SKM-1 treated with dmso at 0.1 percent for 144 hours (cell line): Measurements from ENCODE around the gene TBC1D10A.

Experiments used
- DNase-seq: peaks from one replicate; lab custom pipeline; 2025; ENCODE audit not compliant: unreplicated experiment; lab: John Stamatoyannopoulos, UW

Gene TBC1D10A

DNA sequence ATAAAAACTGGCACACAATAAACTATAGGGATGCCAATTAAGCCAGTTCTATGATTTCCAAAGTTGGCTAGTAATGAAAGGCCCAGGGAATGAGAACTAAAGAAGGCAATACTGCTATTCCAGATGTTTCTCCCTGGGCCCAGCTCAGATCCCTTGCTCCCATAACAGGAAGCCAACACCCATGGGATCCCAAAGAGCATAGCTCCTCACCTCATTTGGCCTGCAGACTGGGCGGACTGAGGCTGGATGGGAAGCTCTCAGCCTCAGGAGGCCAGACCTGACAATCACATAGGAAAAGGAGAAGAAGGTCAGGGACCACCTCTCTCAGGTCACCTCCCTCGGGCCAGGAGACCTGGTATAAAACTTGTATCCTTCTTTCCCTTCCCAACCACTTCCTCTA lies 5.3 kb downstream of the TBC1D10A start:
- no peak for DNase-seq

DNA sequence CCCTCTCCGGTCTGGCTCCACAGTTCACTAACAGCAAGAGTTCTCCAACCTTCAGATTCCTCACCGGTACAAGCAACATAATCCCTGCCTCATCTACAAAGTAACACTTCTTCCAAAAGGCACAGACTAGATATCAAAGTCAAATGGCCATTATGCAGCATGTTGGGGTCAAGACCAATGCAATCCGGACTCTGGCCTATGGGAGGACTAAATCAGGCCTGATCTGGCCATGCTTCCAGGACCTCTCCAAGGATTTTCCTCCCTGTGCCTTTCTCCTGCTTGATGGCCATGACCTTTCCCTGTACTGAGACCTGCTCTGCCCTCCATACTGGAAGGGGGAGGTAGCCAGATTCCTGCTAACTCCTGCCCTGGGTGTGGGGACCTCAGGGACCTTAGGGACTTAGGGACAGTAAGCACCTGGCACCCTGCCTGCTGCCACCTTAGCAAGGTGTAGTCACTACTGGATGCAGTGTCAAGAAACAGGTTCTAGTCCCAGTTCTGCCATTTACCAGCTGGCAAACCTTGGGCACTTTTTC lies 6.7 kb downstream of the TBC1D10A start:
- DNase-seq: no peak

DNA sequence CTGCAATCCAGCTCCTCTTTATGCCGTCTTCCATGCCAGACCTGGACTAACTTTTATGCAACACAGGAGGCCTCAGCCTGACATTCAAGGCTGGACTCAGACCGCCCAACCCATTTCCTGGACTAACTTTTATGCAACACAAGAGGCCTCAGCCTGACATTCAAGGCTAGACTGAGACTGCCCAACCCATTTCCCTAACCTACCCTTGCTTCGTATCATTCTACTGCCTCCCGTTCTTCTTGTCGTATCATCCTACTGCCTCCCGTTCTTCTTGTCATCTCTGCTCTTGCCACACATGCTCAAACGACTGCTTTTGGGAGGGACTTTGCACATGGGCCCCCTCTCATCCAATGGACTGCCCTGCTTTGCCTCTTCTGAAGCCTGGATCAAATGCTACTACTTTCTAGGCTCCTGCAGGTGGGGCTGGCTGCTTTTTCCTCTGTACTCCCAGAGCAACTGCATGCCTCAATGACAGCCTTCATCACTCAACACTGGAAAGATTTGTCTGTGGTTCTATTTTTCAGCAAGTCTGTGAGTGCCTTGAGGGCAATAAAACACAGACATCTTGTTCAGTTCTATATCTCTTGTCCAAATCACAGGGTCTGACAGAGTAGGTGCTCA lies 7.8 kb downstream of the TBC1D10A start:
- DNase-seq: no peak

DNA sequence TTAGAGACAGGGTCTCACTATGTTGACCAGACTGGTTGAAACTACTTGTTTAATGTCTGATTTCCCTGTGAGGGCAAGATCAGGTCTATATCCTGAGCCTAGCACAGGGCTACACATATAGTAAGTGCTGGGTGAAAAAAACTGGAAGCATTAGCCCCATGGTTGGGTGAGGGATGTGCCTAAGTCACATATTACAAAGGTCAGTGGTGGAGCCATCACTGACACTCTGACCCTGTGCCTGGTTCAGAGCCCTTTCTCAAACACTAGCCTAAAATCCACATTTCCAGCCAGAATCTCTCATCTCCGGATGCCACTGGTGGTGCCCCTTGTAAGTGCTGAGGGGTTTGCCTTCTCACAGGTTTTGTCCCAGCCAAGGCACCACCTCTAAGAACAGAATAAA lies 9.0 kb downstream of the TBC1D10A start:
- no peak for DNase-seq

DNA sequence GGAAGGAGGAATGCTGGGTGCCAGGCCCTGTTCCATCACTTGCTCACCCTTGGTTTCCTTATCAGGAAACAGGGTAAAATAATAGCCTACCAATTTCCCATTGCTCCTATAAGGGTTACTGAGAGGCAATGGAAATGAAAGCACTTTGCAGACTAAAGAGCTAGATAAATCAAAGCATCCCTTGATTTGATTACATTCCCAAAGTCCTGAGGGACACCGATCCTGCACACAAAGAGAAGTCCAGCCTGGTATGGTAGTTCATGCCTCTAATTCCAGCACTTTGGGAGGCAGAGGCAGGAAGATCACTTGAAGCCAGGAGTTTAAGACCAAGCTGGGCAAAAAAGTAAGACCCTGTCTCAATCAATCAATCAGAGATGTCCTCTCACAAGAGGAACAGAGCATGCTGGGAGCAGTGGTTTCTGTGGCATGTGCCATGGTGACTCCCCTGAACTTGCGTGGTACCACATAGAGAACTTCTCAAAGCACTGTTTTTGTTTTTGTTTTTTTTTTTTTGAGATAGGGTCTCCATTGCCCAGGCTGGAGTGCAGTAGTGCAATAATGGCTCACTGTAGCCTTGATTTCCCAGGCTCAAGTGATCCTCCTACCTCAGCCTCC lies 10.7 kb downstream of the TBC1D10A start:
- DNase-seq: no peak

DNA sequence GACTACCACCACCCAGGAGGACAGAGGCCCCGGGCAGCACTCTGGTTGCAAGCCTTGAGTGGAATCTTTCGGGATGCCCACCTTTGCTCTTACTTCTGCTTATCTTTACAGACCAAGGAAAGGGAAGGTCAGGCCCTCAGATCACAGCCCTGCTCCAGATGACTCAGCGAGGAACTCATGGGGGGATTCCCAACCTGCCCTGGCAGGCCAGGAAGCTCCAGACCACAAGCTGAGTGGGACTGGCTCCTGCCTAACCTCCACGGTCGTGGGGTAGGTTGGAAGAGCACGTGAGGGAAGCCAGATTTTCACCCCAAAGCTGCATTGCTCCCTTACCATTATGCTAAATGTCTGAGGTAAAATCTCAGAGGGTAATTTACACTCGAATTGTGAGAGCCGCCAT lies 11.8 kb downstream of the TBC1D10A start:
- DNase-seq: no peak

DNA sequence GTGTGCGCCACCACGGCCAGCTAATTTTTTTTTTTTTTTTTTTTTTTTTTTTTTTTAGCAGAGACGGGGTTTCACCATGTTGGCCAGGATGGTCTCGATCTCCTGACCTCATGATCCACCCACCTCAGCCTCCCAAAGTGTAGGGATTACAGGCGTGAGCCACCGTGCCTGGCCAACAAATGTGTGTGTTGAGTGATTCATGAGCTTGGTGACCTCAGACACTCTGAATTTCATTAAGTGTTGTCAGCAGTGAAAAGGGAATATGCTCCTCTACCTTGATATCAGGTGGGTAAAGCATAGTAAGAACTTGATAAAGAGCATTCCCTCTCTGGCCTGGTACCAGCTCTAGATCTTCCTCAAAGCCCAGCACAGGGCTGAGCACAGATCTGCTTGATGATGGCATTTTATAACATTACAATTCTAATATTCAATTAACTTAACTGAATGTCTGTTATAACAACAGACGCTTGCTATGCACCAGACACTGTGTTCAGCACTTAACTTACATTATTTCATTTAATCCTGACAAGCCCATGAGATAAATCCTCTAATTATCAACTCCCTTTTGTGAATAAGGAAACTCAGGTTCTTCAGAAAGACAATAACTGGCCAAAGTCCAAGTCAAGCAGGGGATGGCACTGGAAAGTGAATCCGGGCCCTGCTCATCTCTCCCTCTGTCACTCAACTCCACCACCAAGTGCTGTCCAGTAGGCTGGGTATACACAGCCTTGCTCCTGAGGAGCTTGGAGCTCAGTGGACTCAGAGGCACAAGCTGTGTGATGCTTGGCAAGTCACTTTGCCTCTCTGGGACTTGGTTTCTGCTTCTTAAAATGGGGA lies 13.0 kb downstream of the TBC1D10A start:
- no peak for DNase-seq

DNA sequence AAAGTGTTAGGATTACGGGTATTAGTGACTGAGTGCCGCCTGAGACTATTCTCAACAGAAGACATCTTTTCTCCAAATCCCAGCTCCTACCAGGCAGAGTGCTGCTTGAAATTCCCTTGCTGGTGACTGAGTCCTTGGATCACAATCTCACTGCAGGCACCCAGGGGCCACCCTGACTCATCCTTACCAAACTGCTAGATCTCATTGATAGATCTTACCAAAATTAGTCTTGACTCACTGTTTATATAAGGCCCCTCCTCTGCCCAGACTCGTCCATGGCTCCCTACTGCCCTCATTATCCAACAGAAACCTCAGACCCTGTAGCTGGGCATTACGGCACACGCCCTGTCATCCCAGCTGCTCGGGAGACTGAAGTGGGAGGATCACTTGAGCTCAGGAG lies 14.7 kb downstream of the TBC1D10A start:
- no peak for DNase-seq

DNA sequence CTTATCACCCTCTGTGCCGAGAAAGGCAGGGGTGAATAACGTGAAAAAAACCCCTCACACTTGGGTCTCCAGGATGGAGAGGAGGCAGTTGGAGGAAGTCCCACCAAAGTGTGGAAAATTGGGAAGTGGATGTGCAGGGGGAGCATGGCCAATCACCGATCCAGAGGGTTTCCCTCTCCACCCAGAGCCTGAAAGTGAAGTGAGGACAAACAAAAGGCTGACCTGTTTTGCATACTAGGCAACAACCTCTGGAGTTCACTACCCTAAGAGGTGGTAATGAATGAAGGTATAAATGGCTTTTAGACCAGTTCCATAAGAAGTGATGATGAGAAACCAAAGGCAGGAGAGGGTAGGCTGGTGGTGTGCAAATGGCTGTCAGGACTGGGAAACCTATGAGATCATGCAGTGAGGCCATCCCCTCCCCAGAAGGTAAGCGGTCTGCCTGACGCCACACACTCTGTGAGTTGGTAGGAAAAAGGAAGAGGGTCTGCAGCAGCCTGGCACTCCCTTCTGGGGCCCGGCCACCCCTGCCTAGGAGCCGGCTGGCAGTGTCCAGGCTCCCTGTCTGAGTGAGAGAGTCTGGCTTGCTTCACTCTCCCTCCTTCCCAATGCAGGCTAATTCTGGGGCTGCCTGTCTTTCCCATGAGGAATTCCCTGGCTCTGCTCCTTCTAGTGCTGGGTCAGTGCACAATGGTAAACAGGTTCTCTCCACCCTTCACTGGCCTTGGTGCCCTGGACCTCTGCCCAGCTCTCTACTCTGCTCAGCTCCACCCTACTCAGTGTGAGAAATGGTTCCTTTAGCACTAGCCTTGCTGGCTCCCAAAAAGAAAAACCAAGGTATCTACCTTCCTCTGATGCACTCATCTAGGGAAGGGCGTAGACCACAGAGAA lies 15.6 kb downstream of the TBC1D10A start:
- DNase-seq: no peak

DNA sequence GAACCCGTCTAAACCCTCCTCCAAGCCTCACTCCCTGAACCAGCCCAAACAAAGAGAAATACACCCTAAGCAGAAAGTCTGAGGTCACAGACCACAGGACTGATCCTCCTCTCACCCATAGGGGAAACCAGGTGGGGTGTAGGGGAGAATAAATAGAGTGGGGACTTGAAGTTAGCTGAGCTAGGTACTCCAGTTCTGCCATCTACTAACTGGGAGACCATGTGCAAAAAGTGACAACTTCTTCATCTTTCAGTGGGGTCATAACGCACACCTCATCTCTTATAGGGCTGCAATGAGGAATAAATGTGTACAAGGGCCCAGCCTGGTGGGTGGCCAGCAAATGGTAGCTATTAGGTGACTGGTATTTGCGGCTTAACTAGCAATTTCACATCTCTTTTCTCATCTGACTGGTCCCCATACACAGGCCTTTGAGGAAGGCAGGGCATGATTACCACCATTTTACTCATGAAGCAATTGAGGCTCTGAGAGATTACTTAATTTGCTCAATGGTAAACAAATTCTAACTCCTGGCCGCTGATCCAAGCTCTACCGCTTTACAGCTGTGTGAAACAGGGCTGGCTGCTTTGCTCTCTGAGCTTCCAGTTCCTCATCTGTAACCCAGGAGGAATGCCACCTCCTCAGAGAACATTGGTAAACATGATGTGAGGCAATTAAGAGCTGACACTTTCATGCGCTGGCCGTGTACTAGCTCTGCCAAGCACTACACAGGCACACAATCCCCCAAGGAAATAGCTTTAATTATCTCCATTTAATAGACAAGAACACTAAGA lies 16.6 kb downstream of the TBC1D10A start:
- peak; percentile 73 for DNase-seq

DNA sequence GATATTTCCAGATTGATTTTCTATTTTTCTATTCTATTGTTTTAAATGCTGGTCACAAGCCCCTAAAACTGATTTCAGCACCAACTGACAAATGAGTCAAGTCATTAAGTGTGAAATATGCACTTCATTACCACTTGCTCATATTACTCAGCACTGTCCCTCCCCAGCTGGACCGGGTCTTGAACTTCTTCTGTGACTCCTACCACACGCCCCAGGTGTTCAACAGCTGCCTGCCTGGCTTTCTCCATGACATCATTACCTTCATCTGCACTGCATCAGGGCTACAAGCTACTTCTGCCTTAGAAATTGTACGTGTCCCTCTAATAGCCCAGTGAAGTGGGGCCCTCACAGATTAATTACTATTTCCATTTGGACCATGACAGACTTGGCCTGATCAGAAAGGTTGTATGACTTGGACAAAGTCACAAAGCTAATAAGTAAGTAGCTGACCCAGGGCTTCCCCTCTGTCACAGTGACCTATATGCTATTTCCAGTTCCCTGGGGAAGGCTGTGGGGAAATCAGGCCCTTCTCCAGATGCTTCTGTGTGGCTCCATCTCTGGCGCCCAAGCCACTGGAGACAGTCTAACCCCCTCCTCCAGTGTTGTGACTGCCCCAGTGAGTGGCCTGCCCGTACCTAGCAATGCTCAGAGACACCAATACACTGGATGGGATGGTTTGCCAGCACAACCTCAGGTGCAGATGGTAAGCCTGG lies 18.1 kb downstream of the TBC1D10A start:
- no peak for DNase-seq

DNA sequence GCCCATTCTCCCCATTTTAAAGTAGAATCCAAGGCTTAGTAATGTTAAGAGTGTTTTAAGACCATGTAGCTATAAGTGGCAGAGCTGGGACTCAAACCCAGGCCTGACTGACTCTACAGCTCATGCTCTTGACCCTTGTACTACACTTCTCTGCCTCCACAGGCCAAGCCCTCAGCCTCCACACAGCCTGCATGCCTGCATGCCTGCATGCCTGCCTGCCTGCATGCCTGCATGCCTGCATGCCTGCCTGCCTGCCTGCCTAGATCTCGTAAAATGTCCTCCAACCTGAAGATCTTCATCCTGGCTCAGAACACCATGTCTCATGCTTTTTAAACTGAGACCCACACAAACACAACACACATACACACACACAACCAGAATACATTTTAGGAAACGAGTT lies 18.6 kb downstream of the TBC1D10A start:
- DNase-seq: no peak

DNA sequence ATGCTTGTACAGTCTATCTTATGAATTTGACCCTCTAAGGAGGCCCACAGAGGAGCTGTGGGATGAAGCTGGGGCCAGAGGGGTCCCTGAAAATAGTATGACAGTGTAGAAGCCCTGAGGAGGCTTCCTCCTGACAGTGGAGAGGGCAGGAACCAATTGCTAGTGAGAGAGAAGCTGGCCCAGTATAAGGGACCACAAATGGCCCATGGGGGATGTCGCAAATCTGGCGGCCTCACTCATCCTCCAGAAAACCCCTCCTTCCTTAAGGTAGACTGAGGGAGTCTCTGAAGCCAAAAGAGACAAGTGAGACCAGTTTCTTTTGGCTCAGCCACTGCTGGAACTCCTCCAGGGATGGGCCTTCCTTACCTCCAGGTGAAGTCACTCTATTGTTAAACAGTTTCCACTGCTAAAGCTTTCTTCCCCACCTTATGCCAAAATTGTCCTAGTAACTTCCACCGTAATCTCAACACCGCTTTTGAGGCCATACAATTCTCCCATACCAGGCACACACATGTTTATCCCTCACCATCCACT lies 19.6 kb downstream of the TBC1D10A start:
- DNase-seq: no peak

DNA sequence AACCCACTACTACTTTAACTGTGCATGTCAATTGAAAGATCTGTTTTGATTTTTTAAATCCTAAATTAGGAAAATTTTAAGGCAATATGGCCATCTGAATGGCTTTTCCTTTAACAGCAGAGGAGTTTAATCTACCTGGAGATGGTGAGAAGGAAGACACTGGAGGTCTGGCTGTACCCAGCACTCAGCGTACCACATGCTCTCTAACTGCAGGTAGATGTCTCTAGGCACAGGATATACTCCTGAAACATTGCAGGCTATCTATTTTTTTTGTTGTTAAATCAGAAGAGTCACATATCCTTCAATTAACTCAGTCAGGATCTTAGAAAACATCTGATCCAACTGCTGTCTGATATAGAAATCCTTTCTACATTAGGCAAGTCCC lies 20.1 kb downstream of the TBC1D10A start:
- no peak for DNase-seq

DNA sequence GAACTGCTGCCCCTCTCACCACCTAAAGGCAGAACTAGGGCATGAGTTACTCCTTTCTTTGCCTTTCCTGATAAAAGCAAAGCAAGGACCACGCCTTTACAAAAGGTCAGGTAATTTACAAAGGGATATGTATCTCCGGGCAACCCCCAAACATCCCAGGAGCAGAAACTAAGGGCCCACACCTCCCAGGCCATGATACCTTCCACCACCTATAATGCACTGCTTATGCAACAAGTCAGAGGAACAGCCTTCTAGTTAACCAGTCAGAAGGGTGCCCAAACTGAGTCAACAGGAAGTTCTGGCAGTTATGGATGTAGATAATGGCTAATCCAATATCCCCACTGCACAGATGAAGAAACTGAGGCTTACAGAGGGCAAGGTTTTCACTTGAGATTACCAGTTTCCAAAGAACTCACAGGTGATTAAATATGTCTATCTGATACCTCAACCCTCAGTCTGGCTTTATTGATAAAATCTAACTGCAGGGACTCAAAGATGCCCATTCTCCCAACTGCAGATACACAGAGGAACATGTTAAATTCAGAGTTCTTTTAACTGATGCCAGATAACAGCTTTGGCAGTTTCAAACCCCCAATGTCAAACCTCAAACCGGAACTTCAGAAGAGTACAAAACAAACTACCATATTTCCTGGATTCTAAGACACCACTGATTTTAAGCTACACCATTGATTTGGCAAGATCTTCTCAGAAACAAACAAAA lies 20.7 kb downstream of the TBC1D10A start:
- peak; percentile 51 for DNase-seq

DNA sequence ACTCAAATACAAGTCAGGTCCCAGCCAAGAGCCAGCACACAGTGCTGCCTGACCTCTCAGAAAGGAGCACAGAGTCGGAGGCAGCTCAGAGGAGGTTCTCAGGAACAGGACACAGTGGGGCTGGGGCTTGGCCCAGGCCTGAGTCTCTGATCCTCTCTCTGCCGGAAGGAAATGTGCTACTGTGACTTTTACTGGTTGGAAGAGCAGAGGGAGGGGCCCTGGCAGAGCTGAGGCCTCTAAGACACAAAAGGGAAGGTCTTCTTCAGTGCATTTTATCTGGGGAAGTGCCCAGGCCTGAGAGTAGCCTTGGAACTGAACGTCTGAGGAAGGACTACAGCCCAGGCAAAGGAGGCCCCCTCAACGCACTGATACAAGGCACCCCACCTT lies 21.2 kb downstream of the TBC1D10A start:
- DNase-seq: peak; percentile 90

DNA sequence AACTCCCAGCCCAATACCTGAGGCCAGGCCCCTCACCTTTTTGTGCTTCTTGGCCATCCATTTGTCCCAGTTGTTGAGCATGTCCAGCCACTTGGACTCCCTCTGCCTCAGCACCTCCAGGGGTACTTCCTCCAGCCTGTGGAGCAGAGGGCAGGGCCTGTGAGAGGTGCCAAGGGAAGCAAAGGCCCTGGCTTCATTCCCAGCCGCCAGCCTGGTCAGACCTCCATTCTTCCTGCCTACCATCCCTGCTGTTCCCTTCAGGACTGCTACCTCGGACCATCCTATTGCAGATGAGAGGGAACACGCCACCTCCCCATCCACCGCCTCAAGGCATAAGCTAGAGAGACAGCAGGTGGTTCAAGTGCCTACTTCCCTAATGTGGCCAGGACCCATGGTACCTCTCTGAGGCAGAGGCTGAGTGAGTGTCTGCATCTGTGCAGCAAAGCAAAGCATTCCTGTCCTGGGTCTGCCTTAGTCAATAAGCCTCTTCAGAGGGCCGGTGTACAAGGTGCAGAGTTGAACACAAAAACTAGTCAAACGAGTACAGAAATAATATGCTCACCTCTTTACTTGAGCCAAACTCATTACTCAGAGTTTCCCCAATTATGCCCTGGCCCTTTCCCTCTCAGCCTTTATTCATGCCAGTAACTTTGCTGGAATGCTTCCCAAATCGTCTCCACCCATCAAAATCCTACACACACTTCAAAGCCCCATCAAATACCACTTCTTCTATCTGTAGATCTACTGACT lies 22.1 kb downstream of the TBC1D10A start:
- DNase-seq: no peak

DNA sequence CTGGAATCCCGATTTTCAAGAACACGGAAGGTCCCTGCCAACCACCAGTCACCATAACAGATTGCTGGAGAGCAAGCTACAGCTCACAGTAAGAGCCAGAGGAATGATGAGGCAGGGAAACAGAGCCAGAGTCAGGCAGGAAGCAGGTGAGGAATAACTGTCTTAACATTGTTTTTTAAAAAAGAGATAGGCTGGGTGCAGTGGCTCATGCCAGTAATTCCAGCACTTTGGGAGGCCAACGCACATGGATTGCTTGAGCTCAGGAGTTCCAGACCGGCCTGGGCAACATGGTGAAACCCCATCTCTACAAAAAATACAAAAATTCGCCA lies 24.0 kb downstream of the TBC1D10A start:
- DNase-seq: no peak
